Chondrocyte (in vitro differentiated cells): ENCODE measurements around the gene THBS1. TPM values are rescaled to one million over a fixed set of nuclear protein-coding genes. Genes with fewer than 3 reads are reported as not detected.

Experiments used
- DNase-seq: peaks from one replicate; pipeline ENCODE4 v3.0.0; 2021; ENCODE audit warnings: mixed read lengths, low spot score
- H3K27ac Mint-ChIP-seq: one replicate; pipeline ENCODE4 v1.8.0; 2021; ENCODE audit warnings: mild to moderate bottlenecking, moderate library complexity, mixed read lengths; ENCODE audit not compliant: unreplicated experiment
- H3K27me3 Mint-ChIP-seq: 2 replicates; pipeline ENCODE4 v1.8.0; 2021; ENCODE audit warnings: low read depth, mixed read lengths
- H3K36me3 Mint-ChIP-seq: 2 replicates; pipeline ENCODE4 v1.8.0; 2021; ENCODE audit warnings: low read depth, mixed read lengths
- H3K4me1 Mint-ChIP-seq: 2 replicates; pipeline ENCODE4 v1.8.0; 2021; ENCODE audit warnings: low read depth, mild to moderate bottlenecking, mixed read lengths
- H3K4me3 Mint-ChIP-seq: one replicate; pipeline ENCODE4 v1.8.0; 2021; ENCODE audit warnings: mild to moderate bottlenecking, moderate library complexity, mixed read lengths; ENCODE audit not compliant: unreplicated experiment
- H3K9me3 Mint-ChIP-seq: 2 replicates; pipeline ENCODE4 v1.8.0; 2021; ENCODE audit warnings: low read depth, mixed read lengths
- CTCF ChIP-seq: fragments of 200-600 bp; sonication (generic); IDR thresholded peaks from 2 replicates; pipeline ENCODE4 v1.5.0; 2021; ENCODE audit warnings: antibody characterized with exemption, mild to moderate bottlenecking, moderate library complexity
- total RNA-seq: library from RNA; stranded (reverse); gene quantifications from 3 replicates; pipeline ENCODE4 v1.2.1, GENCODE V29; 2021

The THBS1 gene
- total RNA-seq, 1 donor from 2014 or later = 2,361 TPM

- H3K36me3 Mint-ChIP-seq = peaks cover 6% of the 10 kb centered on the region
- H3K9me3 Mint-ChIP-seq = peaks cover 31% of the 10 kb centered on the region
- no peaks in the 10 kb centered on the region for H3K27me3 Mint-ChIP-seq
- H3K27ac Mint-ChIP-seq = no peak overlapping the region
- H3K4me3 Mint-ChIP-seq = no peak overlapping the region
- H3K4me1 Mint-ChIP-seq = no peaks in the 10 kb centered on the region
- TF ChIP-seq CTCF = no peak
- DNase-seq = no peak
Measured at GRCh38 chr15:39610665-39611064, 29.8 kb downstream of the THBS1 start.

- Mint-ChIP-seq H3K4me1 (no peaks in the 10 kb centered on the region), H3K27ac (no peak overlapping the region), H3K36me3 (peaks cover 6% of the 10 kb centered on the region), H3K9me3 (peaks cover 31% of the 10 kb centered on the region), H3K27me3 (no peaks in the 10 kb centered on the region), H3K4me3 (no peak overlapping the region)
- no peak for DNase-seq
- TF ChIP-seq CTCF = no peak
Measured at GRCh38 chr15:39613271-39613670, 32.4 kb downstream of the THBS1 start.

GRCh38 chr15:39613861-39614260 lies 33.0 kb downstream of the THBS1 start:
- Mint-ChIP-seq H3K36me3 (peaks cover 6% of the 10 kb centered on the region), H3K4me1 (no peaks in the 10 kb centered on the region), H3K4me3 (no peak overlapping the region), H3K9me3 (peaks cover 29% of the 10 kb centered on the region), H3K27ac (no peak overlapping the region), H3K27me3 (no peaks in the 10 kb centered on the region)
- no peak for TF ChIP-seq CTCF
- DNase-seq = no peak

GRCh38 chr15:39616731-39617455 lies 36.0 kb downstream of the THBS1 start:
- Mint-ChIP-seq H3K4me1 (peaks cover 4% of the 10 kb centered on the region), H3K27me3 (no peaks in the 10 kb centered on the region), H3K9me3 (peaks cover 22% of the 10 kb centered on the region), H3K4me3 (no peak overlapping the region), H3K36me3 (peaks cover 6% of the 10 kb centered on the region), H3K27ac (no peak overlapping the region)
- DNase-seq = no peak
- TF ChIP-seq CTCF = no peak

- no peak for DNase-seq
- Mint-ChIP-seq H3K4me1 (peaks cover 4% of the 10 kb centered on the region), H3K4me3 (no peak overlapping the region)
Measured at GRCh38 chr15:39618063-39618823, 37.4 kb downstream of the THBS1 start.

More at GRCh38 chr15:39618063-39618823, 37.4 kb downstream of the THBS1 start:
- peaks cover 15% of the 10 kb centered on the region for H3K9me3 Mint-ChIP-seq
- TF ChIP-seq CTCF = no peak
- H3K27me3 Mint-ChIP-seq = no peaks in the 10 kb centered on the region
- H3K27ac Mint-ChIP-seq = no peak overlapping the region
- peaks cover 5% of the 10 kb centered on the region for H3K36me3 Mint-ChIP-seq
